Erythroblast (primary cell): ENCODE results near the gene ZNF524.

Experiments
- GATA1 ChIP-seq: IDR thresholded peaks from 2 replicates; pipeline ENCODE4 v1.6.1; 2011; ENCODE audit warnings: low read depth, mild to moderate bottlenecking, control low read depth, low read length, moderate library complexity
- POLR2A ChIP-seq: IDR thresholded peaks from 2 replicates; pipeline ENCODE4 v1.6.1; 2011; ENCODE audit warnings: mild to moderate bottlenecking, low read length

- TF ChIP-seq POLR2A (no peak), GATA1 (no peak)
These were observed 52.4 kb downstream of the ZNF524 start for GRCh38 chr19:55652311-55653128.
